Tibial nerve (tissue), 3 donors: ENCODE results near the gene MYADML2.

ENCODE experiments used
- CTCF ChIP-seq, 5 experiments: fragments of 200-600 bp in 3 of 5; fragments of 450-650 bp in 2 of 5; sonication (generic) in 3 of 5; IDR thresholded peaks; one replicate each; pipeline ENCODE4 v1.5.1; 2016 to 2019; ENCODE audit warnings: antibody characterized with exemption in 5 of 5, mild to moderate bottlenecking in 3 of 5, moderate library complexity in 2 of 5
- POLR2A ChIP-seq, 2 donors: fragments of 450-650 bp; IDR thresholded peaks; one replicate each; pipeline ENCODE4 v1.6.1; 2017; ENCODE audit warnings: antibody characterized with exemption in 2 of 2, mild to moderate bottlenecking in 2 of 2, moderate library complexity in 2 of 2

GRCh38 chr17:81914103-81914850 lies 32.8 kb downstream of the MYADML2 start:
- TF ChIP-seq CTCF (IDR thresholded peaks at IDR 0.05) (no peak), POLR2A (IDR thresholded peaks at IDR 0.05) (no peak)
